Colonic mucosa (tissue), 4 donors: ENCODE measurements around the gene HBP1. TPM values are rescaled to one million over a fixed set of nuclear protein-coding genes. Genes with fewer than 3 reads are reported as not detected.

Experiments used
- DNase-seq: peaks from one replicate; pipeline ENCODE4 v3.0.0-alpha.2; 2020
- H3K27ac ChIP-seq: fragments of 200-600 bp; one replicate; pipeline ENCODE4 v1.8.0; 2021
- H3K27me3 ChIP-seq: fragments of 200-600 bp; one replicate; pipeline ENCODE4 v1.8.0; 2021
- H3K36me3 ChIP-seq: fragments of 200-600 bp; one replicate; pipeline ENCODE4 v1.8.0; 2021
- H3K4me1 ChIP-seq: fragments of 200-600 bp; one replicate; pipeline ENCODE4 v1.8.0; 2021; ENCODE audit warnings: mild to moderate bottlenecking
- H3K4me3 ChIP-seq: fragments of 200-600 bp; one replicate; pipeline ENCODE4 v1.8.0; 2021
- H3K9ac ChIP-seq, 2 donors: one replicate each; pipeline ENCODE4 v1.7.0; 2013; ENCODE audit warnings: control low read depth in 2 of 2, low read depth in 2 of 2, low read length in 2 of 2
- H3K9me3 ChIP-seq: fragments of 200-600 bp; one replicate; pipeline ENCODE4 v1.8.0; 2021
- CTCF ChIP-seq: fragments of 200-600 bp; IDR thresholded peaks from one replicate; pipeline ENCODE4 v1.8.0; 2022; ENCODE audit warnings: antibody characterized with exemption, mild to moderate bottlenecking
- intact Hi-C: fragments of 100-400 bp; cut with DNase I; formaldehyde crosslinking; loops from one replicate; pipeline ENCODE4 v1.14.1; 2022
- total RNA-seq, 2 donors: library from RNA; stranded (reverse); fragmentation: NEBNext Ultra II Directional in 1 of 2; extraction: Animal tissue kit (Norgen Biotek cat#: 25700) in 1 of 2; gene quantifications; one replicate each; pipeline ENCODE4 v1.2.1, GENCODE V29; 2021
- donor health status: healthy.
- donor health status: DM: no; HTN: no; CAD: no.
- donor health status: DM: no; HTN: no; CAD: no.

The HBP1 gene
- total RNA-seq, 2 donors from 2014 or later, result 25.1 to 78.7 TPM

DNA sequence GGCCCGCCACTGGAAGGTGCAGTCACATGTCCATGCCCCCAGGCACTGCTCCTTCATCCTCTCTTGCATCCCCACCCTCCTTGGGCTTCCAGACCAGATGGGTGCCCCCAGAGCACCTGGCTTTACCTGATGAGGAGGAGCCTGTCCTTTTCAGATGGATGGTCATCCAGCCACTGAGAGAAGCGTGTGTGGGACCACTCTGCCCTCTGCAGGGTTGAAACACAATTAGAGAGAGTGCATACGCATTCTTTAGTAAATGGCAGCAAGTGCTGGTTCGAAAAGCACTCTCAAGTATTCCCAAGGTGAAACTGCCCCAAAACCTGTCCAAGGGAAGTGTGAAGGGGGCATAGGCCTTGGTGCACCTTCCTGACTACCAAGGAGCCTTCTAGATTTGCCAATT, 41.6 kb downstream of the HBP1 start:
- H3K27me3 ChIP-seq, result no peaks in the 10 kb centered on the region
- no peak for DNase-seq
- H3K9me3 ChIP-seq, result no peaks in the 10 kb centered on the region
- TF ChIP-seq CTCF, result no peak
- H3K4me1 ChIP-seq, result no peaks in the 10 kb centered on the region
- no peak overlapping the region for H3K4me3 ChIP-seq
- intact Hi-C loops, result loop anchor here (10.0 kb wide), 1 partner anchor 514 kb away; no protein-coding TSS in a partner anchor
- H3K27ac ChIP-seq, result no peak overlapping the region
- no peak overlapping the region for H3K9ac ChIP-seq
- H3K36me3 ChIP-seq, result peaks cover 5% of the 10 kb centered on the region

GRCh38 chr7:107212725-107213124, 43.9 kb downstream of the HBP1 start:
- Histone ChIP-seq H3K36me3 (peaks cover 5% of the 10 kb centered on the region), H3K4me3 (no peak overlapping the region), H3K9me3 (no peaks in the 10 kb centered on the region), H3K27me3 (no peaks in the 10 kb centered on the region), H3K27ac (no peak overlapping the region), H3K4me1 (no peaks in the 10 kb centered on the region), H3K9ac (no peak overlapping the region)
- intact Hi-C loops, result loop anchor here (10.0 kb wide), 1 partner anchor 512 kb away; no protein-coding TSS in a partner anchor
- no peak for DNase-seq
- no peak for TF ChIP-seq CTCF

GRCh38 chr7:107213193-107213788, 44.5 kb downstream of the HBP1 start:
- no peaks in the 10 kb centered on the region for H3K9me3 ChIP-seq
- no peaks in the 10 kb centered on the region for H3K4me1 ChIP-seq
- intact Hi-C loops, result loop anchor here (10.0 kb wide), 1 partner anchor 512 kb away; no protein-coding TSS in a partner anchor
- no peak overlapping the region for H3K9ac ChIP-seq
- DNase-seq, result no peak
- H3K4me3 ChIP-seq, result no peak overlapping the region
- H3K27me3 ChIP-seq, result no peaks in the 10 kb centered on the region
- peaks cover 5% of the 10 kb centered on the region for H3K36me3 ChIP-seq
- TF ChIP-seq CTCF, result no peak
- H3K27ac ChIP-seq, result no peak overlapping the region

DNA sequence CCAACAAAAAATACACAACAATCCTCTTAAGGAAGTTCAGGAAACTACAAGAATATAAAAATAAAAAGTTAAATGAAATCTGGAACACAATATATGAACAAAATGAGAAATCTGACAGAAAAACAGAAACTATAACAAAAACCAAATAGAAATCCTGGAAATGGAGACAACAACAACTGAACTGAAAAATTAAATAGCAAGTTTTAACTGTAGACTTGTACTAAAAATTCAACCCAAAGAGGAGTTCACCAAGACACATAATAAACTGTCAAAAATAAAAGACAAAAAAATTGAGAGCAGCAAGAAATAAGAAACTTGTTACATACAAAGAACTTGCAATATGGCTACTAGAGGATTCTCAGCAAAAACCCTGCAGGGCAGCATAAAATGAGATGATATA, 45.1 kb downstream of the HBP1 start:
- DNase-seq, result no peak
- TF ChIP-seq CTCF, result no peak
- Histone ChIP-seq H3K27me3 (no peaks in the 10 kb centered on the region), H3K36me3 (peaks cover 1% of the 10 kb centered on the region), H3K9ac (no peak overlapping the region), H3K4me1 (no peaks in the 10 kb centered on the region), H3K9me3 (no peaks in the 10 kb centered on the region), H3K27ac (no peak overlapping the region), H3K4me3 (no peak overlapping the region)
- intact Hi-C loops, result loop anchor here (10.0 kb wide), 1 partner anchor 511 kb away; no protein-coding TSS in a partner anchor

GRCh38 chr7:107219563-107220244, 50.9 kb downstream of the HBP1 start:
- DNase-seq, result no peak
- Histone ChIP-seq H3K9me3 (no peaks in the 10 kb centered on the region), H3K36me3 (no peaks in the 10 kb centered on the region), H3K4me3 (no peak overlapping the region), H3K27ac (no peak overlapping the region), H3K9ac (no peak overlapping the region), H3K27me3 (no peaks in the 10 kb centered on the region), H3K4me1 (no peaks in the 10 kb centered on the region)
- intact Hi-C loops, result loop anchor here (10.0 kb wide), 1 partner anchor 505 kb away; no protein-coding TSS in a partner anchor
- no peak for TF ChIP-seq CTCF
